Measurements from ENCODE around the gene IL18R1.

Gene IL18R1

GRCh38 chr2:102434655-102435381 is 79.2 kb downstream of the IL18R1 start:
- no peak for DNase-seq (ENCODE audit: low read depth, low spot score)

- no peak for DNase-seq (ENCODE audit: low read depth, low spot score)
These were observed 80.1 kb downstream of the IL18R1 start for GRCh38 chr2:102435741-102436140.

- DNase-seq (ENCODE audit: low read depth, low spot score): no peak
These were observed 80.7 kb downstream of the IL18R1 start for GRCh38 chr2:102436323-102436722.

- no peak for DNase-seq (ENCODE audit: low read depth, low spot score)
These were observed 81.5 kb downstream of the IL18R1 start for GRCh38 chr2:102437122-102437521.

- DNase-seq (ENCODE audit: low read depth, low spot score): no peak
These were observed 82.5 kb downstream of the IL18R1 start for GRCh38 chr2:102438111-102438510.

GRCh38 chr2:102438578-102438977 is 83.0 kb downstream of the IL18R1 start:
- DNase-seq (ENCODE audit: low read depth, low spot score): no peak

- DNase-seq (ENCODE audit: low read depth, low spot score): peak; percentile 24
These were observed 83.6 kb downstream of the IL18R1 start for GRCh38 chr2:102439065-102439695.

GRCh38 chr2:102442967-102443828 is 87.6 kb downstream of the IL18R1 start:
- peak; percentile 13 for DNase-seq (ENCODE audit: low read depth, low spot score)

GRCh38 chr2:102444233-102444632 is 88.6 kb downstream of the IL18R1 start:
- no peak for DNase-seq (ENCODE audit: low read depth, low spot score)

GRCh38 chr2:102446936-102447335 is 91.3 kb downstream of the IL18R1 start:
- DNase-seq (ENCODE audit: low read depth, low spot score): no peak
